Measurements from ENCODE around the gene SNUPN. TPM values are rescaled to one million over a fixed set of nuclear protein-coding genes. Genes with fewer than 3 reads are reported as not detected.
A peak's percentile ranks its signal among the peaks of the same experiment; 100 is the strongest.
"Not testable (repeated sequence)": the region's sequence is repeated elsewhere in the genome, so short reads cannot be mapped to it uniquely, and the experiment has no call there.

The SNUPN gene
- total RNA-seq, 2 experiments from 2014 or later: 28.2 to 28.5 TPM

DNA sequence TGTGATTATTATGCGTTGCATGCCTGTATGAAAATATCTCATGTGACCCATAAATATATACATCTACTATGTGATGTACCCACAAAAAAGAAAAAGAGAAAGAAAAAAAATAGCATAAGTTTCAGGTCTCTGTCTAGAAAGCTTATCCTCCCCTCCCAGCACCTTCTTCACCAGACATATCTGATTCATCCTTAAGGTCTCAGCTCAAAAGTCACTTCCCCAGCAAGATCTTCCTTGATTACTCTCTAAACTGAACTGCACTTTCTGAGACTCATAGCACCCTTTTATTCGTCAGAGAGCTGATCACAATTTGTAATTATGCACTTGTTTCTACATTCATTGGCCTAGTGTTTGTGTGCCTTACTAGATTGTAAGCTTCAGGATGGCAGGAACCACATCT is 35.3 kb downstream of the SNUPN start:
- no peak overlapping the region for H3K4me3 Mint-ChIP-seq
- H3K9me3 Mint-ChIP-seq: no peaks in the 10 kb centered on the region
- DNase-seq: no peak
- POLR2A ChIA-PET: interaction anchor here (1.3 to 2.3 kb wide), 4 partner anchors 12 to 87 kb away, joined by 3 to 8 read pairs (median 4); partner anchors contain the start of gene PTPN9
- intact Hi-C loops (cut with micrococcal nuclease): no loop called here
- H3K36me3 Mint-ChIP-seq (ENCODE audit: low read depth): peaks cover 24% of the 10 kb centered on the region
- H3K4me1 Mint-ChIP-seq (ENCODE audit: low read depth): peaks cover 6% of the 10 kb centered on the region
- no peaks in the 10 kb centered on the region for H3K27me3 Mint-ChIP-seq
- ATAC-seq: peak; percentile 30
- peak overlapping the region; percentile 2 for H3K27ac Mint-ChIP-seq
- TF ChIP-seq, protein P1, sequence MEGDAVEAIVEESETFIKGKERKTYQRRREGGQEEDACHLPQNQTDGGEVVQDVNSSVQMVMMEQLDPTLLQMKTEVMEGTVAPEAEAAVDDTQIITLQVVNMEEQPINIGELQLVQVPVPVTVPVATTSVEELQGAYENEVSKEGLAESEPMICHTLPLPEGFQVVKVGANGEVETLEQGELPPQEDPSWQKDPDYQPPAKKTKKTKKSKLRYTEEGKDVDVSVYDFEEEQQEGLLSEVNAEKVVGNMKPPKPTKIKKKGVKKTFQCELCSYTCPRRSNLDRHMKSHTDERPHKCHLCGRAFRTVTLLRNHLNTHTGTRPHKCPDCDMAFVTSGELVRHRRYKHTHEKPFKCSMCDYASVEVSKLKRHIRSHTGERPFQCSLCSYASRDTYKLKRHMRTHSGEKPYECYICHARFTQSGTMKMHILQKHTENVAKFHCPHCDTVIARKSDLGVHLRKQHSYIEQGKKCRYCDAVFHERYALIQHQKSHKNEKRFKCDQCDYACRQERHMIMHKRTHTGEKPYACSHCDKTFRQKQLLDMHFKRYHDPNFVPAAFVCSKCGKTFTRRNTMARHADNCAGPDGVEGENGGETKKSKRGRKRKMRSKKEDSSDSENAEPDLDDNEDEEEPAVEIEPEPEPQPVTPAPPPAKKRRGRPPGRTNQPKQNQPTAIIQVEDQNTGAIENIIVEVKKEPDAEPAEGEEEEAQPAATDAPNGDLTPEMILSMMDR (IDR thresholded peaks at IDR 0.05): no peak
- CTCF ChIA-PET: interaction anchor here (1.2 to 1.4 kb wide), 3 partner anchors 11 to 49 kb away, joined by 3 to 6 read pairs (median 3); partner anchors contain the start of gene PTPN9

- H3K4me1 Mint-ChIP-seq (ENCODE audit: low read depth): peaks cover 6% of the 10 kb centered on the region
- ATAC-seq (no peak), DNase-seq (no peak)
- POLR2A ChIA-PET: interaction anchor here (1.6 to 2.3 kb wide), 2 partner anchors 11 to 89 kb away, joined by 3 to 8 read pairs; partner anchors contain the start of gene PTPN9
- no peaks in the 10 kb centered on the region for H3K27me3 Mint-ChIP-seq
- no peak overlapping the region for H3K4me3 Mint-ChIP-seq
- H3K36me3 Mint-ChIP-seq (ENCODE audit: low read depth): peaks cover 18% of the 10 kb centered on the region
- CTCF ChIA-PET: interaction anchor here (1.2 kb wide), 1 partner anchor 11 kb away, joined by 3 read pairs; no protein-coding TSS in a partner anchor
- no peak overlapping the region for H3K27ac Mint-ChIP-seq
- TF ChIP-seq, protein P1 (IDR thresholded peaks at IDR 0.05): no peak
- no peaks in the 10 kb centered on the region for H3K9me3 Mint-ChIP-seq
- intact Hi-C loops (cut with micrococcal nuclease): no loop called here
These were observed 36.5 kb downstream of the SNUPN start for GRCh38 chr15:75589071-75589470.

GRCh38 chr15:75586422-75586821 is 39.1 kb downstream of the SNUPN start:
- H3K4me1 Mint-ChIP-seq (ENCODE audit: low read depth); ATAC-seq; H3K27me3 Mint-ChIP-seq; POLR2A ChIA-PET; DNase-seq; H3K4me3 Mint-ChIP-seq; H3K9me3 Mint-ChIP-seq; H3K27ac Mint-ChIP-seq; CTCF ChIA-PET; intact Hi-C loops (cut with micrococcal nuclease): not testable (repeated sequence)
- H3K36me3 Mint-ChIP-seq (ENCODE audit: low read depth): peaks cover 14% of the 10 kb centered on the region

- CTCF ChIA-PET: interaction anchor here (1.2 kb wide), 1 partner anchor 15 kb away, joined by 4 read pairs; no protein-coding TSS in a partner anchor
- TF ChIP-seq, protein P1 (IDR thresholded peaks at IDR 0.05): no peak
- H3K27ac Mint-ChIP-seq: no peak overlapping the region
- H3K9me3 Mint-ChIP-seq: no peaks in the 10 kb centered on the region
- POLR2A ChIA-PET: interaction anchor here (0.8 kb wide), 1 partner anchor 13 kb away, joined by 4 read pairs; no protein-coding TSS in a partner anchor
- no peak overlapping the region for H3K4me3 Mint-ChIP-seq
- DNase-seq (no peak), ATAC-seq (no peak)
- peaks cover 6% of the 10 kb centered on the region for H3K4me1 Mint-ChIP-seq (ENCODE audit: low read depth)
- peaks cover 14% of the 10 kb centered on the region for H3K36me3 Mint-ChIP-seq (ENCODE audit: low read depth)
- no peaks in the 10 kb centered on the region for H3K27me3 Mint-ChIP-seq
- intact Hi-C loops (cut with micrococcal nuclease): no loop called here
These were observed 41.4 kb downstream of the SNUPN start for GRCh38 chr15:75584121-75584520.

DNA sequence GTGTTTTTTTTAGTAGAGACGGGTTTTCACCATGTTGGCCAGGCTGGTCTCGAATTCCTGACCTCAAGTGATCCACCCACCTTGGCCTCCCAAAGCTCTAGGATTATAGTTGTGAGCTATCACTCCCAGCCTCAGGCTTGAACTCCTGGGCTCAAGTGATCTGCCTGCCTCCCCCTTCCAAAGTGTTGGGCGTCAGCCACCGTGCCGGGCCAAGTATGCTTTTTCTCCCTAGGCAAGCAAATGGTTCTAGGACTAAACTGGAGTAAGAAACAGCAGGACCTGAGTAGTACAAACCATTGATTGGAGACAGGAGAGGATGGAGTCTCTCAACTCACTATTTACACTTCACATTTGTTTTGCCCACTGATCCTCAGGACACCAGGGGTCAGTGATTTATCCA is 41.8 kb downstream of the SNUPN start:
- DNase-seq (no peak), ATAC-seq (no peak)
- TF ChIP-seq, protein P1 (IDR thresholded peaks at IDR 0.05): no peak
- ChIA-PET CTCF (interaction anchor here (1.2 kb wide), 1 partner anchor 15 kb away, joined by 4 read pairs; no protein-coding TSS in a partner anchor), POLR2A (interaction anchor here (0.8 kb wide), 1 partner anchor 14 kb away, joined by 4 read pairs; no protein-coding TSS in a partner anchor)
- Mint-ChIP-seq H3K9me3 (no peaks in the 10 kb centered on the region), H3K27me3 (no peaks in the 10 kb centered on the region), H3K27ac (no peak overlapping the region), H3K36me3 (ENCODE audit: low read depth) (peaks cover 12% of the 10 kb centered on the region), H3K4me3 (no peak overlapping the region), H3K4me1 (ENCODE audit: low read depth) (peaks cover 6% of the 10 kb centered on the region)
- intact Hi-C loops (cut with micrococcal nuclease): no loop called here

DNA sequence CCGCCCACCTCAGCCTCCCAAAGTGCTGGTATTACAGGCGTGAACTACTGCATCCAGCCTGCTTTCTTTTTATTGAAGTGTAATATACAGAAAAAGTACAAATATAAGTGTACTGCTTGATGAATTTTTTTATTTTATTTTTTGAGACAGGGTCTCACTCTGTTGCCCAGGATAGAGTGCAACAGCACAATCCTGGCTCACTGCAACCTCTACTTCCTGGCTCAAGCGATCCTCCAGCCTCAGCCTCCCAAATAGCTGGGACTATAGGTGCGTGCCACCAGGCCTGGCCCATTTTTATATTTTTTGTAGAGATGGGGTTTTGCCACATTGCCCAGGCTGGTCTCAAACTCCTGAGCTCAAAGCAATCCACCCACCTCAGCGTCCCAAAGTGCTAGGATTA is 42.6 kb downstream of the SNUPN start:
- H3K27me3 Mint-ChIP-seq; intact Hi-C loops (cut with micrococcal nuclease); H3K4me1 Mint-ChIP-seq (ENCODE audit: low read depth); H3K9me3 Mint-ChIP-seq; ATAC-seq; CTCF ChIA-PET; H3K4me3 Mint-ChIP-seq; DNase-seq; POLR2A ChIA-PET; H3K27ac Mint-ChIP-seq: not testable (repeated sequence)
- H3K36me3 Mint-ChIP-seq (ENCODE audit: low read depth): peaks cover 14% of the 10 kb centered on the region

All from activated CD8-positive, alpha-beta T cell treated with anti-CD3 and anti-CD28 coated beads for 36 hours (primary cell).